Lower leg skin (tissue), 3 donors: ENCODE measurements around the gene C6.

Experiments
- CTCF ChIP-seq, 3 donors: fragments of 450-650 bp; IDR thresholded peaks; one replicate each; pipeline ENCODE4 v1.5.1; 2016; ENCODE audit warnings: antibody characterized with exemption in 3 of 3, mild to moderate bottlenecking in 3 of 3, moderate library complexity in 2 of 3
- POLR2A ChIP-seq, 2 donors: fragments of 450-650 bp; IDR thresholded peaks; one replicate each; pipeline ENCODE4 v1.6.1; 2016 to 2017; ENCODE audit warnings: antibody characterized with exemption in 2 of 2, mild to moderate bottlenecking in 1 of 2, moderate library complexity in 1 of 2

GRCh38 chr5:41120600-41120999 is 92.7 kb downstream of the C6 start:
- TF ChIP-seq CTCF (IDR thresholded peaks at IDR 0.05) (no peak), POLR2A (IDR thresholded peaks at IDR 0.05) (no peak)
